DMS 273 (cell line): ENCODE data around the gene LRRC75A.

Experiments
- DNase-seq: peaks from one replicate; lab custom pipeline; 2025; ENCODE audit not compliant: unreplicated experiment; lab: John Stamatoyannopoulos, UW

Gene LRRC75A

DNA sequence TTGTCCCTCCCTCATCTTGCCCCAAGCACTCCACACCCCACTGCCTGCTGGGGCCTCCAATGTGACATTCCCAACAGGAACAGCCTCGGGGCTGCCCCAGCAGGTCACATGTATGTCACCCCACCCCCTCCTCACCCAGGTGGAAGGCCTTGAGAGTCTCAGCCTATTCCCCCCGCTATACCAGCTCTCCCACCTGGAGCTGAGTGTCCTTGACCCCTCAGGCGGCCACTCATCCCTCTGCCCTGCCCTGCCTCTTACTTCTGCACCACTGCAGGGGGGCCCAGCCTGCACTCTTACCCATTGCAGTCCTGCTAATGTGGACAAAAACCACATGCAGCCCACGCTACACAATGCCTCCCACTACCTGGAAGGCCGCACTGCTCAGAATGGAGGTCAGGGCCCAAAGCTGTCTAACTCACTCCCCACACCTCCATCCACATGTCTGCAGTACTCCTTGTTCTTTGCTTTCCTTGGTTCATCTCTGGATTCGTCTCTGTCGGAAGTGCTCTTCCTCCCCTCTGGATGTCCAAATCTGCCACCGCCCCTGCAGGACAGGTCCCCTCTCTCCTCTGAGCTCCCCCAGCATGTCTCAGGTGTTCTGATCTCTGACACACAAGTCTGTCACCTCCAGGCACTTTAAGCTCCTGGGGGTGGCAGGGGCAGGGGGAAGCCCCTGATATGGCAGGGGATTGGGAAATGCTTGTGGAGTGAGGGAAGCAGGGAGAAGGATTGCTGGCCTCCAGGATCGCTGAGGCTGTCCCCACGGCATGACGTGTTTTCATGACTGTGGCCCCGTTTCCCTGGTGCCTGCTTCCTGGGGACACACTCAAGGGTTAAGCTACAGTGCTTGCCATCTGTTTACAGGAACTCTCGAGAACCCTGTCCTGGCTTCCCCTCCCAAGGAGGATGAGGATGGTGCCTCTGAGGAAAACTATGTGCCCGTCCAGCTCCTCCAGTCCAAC, 55.8 kb downstream of the LRRC75A start:
- no peak for DNase-seq

DNA sequence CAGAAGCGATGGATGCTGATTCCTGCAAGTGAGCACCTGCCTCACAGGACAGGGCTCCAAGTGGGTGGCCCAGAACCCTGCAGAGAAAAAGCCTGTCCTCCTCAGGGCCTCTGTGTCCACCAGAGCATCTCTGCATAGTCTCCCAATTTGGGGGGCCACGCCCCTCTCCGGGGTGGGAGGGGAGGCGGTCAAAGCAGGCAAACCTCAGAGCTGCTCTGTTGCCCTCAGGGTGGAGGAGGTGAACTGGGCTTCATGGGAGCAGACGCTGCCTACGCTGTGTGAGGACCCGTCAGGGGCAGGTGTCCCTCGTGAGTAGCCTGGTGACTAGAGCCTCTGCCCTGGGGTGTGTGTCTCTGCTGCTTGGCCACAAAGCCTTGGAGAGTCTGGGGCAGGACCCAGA, 57.3 kb downstream of the LRRC75A start:
- DNase-seq: no peak

DNA sequence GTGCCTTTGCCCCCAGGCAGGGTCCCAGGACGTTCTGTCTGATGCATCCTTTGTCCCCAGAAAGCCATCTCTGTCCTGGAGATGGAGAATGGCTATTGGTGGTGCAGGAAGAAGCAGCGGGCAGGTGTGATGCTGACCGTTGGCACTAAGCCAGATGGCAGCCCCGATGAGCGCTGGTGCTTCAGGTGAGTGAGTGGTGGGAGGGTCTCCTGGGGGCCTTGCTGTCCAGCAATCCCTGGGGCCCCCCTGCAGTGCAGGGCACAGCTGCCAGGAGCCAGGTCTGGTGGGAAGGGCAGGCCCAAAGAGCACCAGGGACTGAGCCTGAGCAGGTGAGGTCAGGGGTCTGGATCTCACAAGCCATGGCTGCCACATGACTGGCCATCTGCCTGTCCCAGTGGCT, 58.5 kb downstream of the LRRC75A start:
- no peak for DNase-seq

DNA sequence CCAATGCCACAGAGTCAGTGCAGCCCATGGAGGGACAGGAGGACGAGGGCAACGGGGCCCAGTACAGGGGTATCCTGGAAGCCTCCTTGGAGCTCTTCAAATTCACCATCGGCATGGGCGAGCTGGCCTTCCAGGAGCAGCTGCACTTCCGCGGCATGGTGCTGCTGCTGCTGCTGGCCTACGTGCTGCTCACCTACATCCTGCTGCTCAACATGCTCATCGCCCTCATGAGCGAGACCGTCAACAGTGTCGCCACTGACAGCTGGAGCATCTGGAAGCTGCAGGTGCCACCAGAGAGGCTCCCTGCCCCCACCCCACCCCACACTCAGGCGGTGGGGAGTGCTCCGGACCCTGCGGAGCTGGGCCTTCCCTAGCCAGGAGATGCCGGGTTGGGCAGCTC, 60.0 kb downstream of the LRRC75A start:
- DNase-seq: no peak

DNA sequence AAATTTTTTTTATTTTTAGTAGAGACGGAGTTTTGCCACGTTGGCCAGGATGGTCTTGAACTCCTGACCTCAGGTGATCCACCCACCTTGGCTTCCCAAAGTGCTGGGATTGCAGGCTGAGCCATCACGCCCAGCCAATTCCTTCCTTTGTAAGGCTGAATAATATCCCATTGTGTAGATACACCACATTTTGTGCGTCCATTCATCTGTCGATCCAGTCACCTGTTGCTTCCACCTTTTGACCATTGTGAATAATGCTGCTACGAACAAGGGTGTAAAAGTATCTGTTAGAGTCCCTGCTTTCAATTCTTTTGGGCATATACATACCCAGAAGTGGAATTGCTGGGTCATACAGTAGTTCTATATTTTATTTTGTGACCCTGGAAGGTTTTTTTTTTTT, 61.3 kb downstream of the LRRC75A start:
- no peak for DNase-seq

DNA sequence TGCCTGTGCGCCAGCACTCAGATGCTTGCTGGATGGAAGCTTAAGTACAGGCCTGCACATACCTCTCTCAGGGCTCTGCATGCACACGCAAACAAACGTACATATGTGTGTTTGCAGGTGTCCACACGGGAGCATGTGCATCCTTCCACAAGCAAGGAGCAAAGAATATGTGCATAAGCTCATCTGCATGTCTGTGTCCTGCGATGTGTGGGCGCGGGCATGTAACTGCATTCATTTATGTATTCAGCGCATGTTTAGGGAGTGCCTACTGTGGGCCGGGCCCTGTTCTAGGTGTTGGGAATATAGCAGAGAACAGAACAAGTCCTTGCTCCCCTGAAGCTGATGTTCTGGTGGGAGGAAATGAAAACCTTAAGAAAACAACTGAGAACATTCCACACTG, 62.9 kb downstream of the LRRC75A start:
- DNase-seq: no peak

DNA sequence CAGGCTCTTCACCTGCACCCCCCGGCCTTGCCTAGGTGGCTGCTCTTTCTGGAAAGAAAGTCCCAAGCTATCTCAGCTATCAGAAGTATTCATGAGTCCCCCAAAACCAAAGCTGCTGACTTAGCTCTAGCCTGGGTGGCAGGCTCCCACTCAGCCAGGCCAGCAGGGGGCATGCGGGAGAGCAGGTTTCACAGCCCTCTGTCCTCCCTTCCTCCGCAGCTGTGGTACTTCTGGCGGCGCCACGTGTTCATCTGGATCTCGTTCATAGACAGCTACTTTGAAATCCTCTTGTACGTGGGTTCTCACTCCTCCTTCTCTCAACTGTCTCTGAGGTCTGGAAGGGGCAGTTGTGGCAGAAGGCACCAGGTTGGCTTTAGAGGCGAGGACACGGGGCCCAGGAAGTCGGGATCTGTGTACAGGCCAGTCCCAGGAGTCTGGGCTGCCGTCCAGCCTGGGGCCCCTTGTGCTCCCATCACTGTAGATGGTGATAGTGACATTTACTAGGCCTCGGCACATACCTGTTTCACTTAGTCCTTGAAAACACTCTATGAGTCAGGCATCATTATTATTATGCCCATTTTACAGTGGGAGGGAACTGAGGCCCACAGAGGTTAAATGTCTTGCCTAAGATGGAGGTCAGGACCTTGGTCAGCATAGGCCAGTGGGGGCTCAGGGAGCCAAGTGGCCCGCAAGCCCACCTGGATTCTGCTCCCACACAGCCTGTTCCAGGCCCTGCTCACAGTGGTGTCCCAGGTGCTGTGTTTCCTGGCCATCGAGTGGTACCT, 63.7 kb downstream of the LRRC75A start:
- DNase-seq: peak; percentile 78

DNA sequence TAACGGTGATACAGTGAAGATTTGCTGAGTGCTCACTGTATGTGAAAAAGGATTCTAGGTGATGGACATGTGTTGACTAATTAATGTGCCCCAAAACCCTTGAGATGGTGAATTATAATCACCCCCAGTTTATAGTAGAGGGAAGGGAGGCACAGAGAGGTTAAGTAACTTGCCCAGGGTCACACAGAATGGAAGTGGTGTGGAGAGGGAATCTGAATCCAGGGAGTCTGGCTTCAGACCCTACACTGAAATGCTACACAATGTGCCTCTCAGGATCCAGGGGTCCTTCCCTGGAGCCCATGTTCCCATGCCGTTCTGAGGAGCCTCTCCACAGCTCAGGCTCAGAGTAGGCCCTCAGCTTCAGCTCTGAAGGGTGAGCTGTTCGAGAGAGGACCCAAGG, 65.0 kb downstream of the LRRC75A start:
- DNase-seq: no peak

DNA sequence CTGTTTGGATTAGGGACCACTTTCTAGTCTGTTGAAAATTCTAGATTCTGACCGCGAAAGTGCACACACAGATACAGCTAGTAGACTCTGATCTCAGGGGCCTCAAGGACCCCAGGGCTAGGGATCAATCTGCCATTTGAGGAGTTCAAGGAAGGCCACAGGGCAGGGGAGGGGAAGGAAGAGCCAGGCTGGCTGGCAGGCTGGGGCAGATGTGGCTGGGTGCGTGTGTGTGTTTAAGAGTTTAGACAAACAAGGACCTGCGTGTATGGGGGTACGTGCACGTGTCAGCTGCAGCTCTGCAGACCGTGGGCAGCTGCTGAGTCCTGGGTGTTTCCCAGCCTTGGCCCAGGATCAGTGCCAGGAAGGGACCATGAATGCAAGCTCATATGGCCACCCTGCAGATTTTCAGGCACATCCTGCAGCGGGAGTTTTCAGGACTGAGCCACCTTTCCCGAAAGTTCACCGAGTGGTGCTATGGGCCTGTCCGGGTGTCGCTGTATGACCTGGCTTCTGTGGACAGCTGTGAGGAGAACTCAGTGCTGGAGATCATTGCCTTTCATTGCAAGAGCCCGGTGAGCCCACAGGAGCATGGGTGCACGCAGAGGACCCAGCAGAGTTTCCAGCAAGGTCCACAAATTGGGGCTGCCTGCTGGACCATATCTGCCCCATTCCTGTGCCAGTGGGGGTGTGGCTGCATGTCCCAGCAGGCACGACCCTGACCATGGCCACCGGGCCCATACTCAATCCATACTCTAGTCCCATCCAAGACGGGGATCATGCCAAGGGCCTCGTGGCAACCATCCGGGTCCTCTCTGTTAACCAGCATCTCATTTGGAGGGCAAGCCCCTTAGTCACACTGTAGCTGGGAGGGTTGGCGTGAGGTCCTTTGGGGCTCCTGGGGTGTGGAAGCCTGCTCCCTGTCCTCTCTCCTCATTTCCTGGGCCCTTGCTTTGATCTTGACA, 66.0 kb downstream of the LRRC75A start:
- DNase-seq: peak; percentile 40

DNA sequence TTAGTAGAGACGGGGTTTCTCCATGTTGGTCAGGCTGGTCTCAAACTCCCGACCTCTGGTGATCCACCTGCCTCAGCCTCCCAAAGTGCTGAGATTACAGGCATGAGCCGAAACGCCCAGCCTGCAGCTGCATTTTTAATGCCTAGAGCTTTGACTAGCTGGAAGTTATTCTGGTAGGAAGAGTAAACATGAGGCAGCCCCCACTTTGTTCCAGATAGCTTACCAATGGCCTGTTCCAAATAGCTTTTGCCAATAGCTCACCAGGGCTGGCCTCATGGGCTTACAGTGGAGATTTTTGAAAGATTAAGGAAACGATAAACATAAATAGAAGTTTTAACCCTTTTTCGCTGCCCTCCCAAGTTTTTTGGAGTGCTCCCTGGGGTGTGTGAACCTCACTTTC, 66.8 kb downstream of the LRRC75A start:
- no peak for DNase-seq

DNA sequence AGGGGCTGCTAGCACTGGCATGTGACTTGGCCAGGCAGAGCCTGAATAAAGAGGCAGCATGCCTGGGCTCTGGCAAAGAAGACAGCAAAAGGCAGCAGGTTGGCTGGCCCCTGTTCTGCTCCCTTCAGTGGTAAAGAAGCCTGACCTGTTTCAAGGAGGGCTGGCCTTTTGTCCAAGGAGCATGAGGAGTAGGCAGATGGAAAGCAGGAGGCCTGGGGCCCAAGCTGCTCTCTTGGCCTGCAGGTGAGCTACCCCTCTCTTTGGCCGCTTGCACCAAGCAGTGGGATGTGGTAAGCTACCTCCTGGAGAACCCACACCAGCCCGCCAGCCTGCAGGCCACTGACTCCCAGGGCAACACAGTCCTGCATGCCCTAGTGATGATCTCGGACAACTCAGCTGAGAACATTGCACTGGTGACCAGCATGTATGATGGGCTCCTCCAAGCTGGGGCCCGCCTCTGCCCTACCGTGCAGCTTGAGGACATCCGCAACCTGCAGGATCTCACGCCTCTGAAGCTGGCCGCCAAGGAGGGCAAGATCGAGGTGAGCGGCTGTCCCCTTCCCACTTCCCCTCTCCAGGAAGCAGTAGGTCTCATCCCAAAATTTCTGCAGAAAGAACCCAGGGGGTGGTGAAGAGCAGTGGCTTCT, 68.6 kb downstream of the LRRC75A start:
- DNase-seq: no peak

DNA sequence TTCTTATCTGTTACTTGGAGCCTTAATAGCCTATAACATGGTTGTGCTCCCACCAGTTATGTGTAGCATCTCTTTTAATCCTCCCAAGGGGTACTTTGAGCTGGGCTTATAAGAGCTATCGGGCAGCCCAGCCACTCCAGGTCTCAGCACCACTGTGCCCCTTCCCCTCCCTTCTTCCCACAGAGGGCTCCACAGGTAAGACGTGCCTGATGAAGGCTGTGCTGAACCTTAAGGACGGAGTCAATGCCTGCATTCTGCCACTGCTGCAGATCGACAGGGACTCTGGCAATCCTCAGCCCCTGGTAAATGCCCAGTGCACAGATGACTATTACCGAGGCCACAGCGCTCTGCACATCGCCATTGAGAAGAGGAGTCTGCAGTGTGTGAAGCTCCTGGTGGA, 69.6 kb downstream of the LRRC75A start:
- DNase-seq: no peak

DNA sequence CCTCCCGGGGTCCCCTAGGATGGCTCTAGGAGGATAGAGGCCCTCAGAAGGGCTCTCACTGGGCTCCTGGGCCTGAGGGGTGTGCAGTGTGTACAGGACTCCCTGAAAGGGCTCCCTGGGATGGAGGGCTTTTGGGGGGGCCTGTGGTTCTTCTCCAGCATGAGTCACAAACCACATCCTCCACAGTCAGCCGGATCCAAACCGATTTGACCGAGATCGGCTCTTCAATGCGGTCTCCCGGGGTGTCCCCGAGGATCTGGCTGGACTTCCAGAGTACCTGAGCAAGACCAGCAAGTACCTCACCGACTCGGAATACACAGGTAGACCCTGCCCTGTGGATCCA, 72.1 kb downstream of the LRRC75A start:
- no peak for DNase-seq

DNA sequence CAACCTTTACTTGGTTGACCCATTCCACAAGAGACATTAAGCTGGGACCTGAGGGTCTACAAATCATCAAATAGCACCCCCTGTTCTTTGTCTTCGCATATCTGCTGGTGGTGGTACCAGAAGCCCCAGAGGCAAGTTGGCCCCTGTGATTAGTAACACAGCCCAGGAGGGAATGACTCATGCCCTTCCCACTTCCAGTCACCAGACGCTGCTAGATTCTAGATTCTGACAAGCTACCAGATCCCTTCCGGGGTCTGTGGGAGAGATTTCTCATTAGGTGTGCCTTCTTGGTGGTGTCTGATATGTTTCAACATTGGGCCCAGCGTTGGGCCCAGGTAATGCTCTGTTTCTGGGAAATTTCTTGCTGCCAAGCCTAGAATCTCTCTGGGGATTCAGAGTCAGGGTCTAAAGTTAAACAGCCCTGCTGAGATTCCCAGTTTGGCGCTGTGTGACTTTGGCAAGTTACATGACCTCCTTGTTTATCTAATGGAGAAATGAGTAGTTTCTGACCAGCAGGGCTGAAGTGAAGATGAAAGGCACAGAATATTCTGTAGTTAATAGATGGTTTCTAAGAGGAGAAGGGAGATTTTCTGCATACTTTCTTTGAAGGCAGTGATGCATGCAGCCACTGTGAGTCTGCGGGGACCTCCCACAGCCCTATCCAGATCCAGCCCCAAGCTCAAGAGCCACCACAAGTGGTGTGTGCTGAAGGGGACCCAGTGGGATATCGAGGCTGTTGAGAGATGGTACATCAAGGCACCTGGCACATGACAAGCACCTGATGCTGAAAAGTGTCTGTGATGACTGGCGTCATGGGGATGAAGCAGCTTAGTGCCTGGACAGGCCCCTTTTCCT, 72.7 kb downstream of the LRRC75A start:
- DNase-seq: peak; percentile 52

DNA sequence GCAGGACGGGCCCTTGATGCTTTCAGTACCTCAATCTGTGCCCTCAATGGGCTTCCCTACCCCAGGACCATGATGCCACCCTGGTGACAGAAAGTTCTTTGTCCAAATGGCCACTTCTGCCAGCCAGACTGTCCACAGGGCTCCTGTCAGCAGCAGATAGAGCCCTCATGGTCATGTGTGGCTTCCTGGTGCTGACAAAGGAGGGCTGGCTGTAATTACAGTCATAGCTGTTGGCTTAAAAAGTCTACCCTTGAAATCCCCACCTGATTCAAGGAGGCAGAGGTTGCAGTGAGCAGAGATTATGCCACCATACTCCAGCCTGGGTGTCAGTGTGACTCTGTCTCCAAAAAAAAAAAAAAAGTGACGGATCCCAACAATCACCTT, 73.3 kb downstream of the LRRC75A start:
- no peak for DNase-seq

DNA sequence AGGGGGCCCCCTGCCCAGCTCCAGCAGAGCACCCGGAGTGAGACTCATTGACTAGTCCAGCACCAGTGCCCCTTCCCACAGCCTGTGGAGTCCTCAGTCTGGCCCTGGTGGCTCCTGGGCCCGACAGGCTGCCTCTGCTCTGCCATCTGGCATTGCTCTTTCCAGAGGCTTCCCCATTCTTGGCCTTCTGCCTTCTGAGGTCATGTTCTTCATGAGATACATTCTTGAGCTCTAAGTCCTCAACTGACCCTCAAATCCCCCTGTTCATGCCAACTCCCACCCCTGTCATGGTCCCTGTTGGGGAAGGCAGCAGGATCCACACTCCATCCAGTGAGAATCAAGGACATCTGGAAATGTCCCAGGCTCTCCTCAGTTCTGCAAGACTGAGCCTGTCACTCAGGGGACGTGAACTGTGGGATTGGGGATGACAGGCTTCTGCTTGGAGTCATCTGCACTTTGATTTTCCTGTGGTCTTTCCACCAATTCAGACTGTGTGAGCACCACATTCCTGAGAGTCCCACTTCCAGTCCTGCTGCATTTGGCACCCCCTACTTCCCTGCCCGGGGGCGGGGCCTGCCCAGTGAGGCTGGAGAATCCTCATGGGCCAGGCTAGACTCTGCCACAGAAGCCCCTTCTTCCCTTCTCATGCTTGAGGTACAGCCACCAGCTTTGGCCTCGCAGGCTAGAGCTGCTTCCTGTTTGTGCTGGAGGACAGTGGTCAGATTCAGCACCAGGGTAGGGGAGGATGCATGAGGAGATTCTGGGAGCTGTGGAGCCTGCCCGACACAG, 73.9 kb downstream of the LRRC75A start:
- DNase-seq: peak; percentile 69

DNA sequence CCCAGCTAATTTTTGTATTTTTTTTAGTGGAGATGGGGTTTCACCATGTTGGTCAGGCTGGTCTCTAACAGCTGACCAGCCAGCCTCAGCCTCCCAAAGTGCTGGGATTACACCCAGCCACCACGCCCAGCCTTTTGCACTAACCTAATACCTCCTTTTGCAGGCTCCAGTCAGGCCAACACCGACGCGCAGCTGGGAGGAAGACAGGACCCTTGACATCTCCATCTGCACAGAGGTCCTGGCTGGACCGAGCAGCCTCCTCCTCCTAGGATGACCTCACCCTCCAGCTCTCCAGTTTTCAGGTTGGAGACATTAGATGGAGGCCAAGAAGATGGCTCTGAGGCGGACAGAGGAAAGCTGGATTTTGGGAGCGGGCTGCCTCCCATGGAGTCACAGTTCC, 74.6 kb downstream of the LRRC75A start:
- DNase-seq: no peak

DNA sequence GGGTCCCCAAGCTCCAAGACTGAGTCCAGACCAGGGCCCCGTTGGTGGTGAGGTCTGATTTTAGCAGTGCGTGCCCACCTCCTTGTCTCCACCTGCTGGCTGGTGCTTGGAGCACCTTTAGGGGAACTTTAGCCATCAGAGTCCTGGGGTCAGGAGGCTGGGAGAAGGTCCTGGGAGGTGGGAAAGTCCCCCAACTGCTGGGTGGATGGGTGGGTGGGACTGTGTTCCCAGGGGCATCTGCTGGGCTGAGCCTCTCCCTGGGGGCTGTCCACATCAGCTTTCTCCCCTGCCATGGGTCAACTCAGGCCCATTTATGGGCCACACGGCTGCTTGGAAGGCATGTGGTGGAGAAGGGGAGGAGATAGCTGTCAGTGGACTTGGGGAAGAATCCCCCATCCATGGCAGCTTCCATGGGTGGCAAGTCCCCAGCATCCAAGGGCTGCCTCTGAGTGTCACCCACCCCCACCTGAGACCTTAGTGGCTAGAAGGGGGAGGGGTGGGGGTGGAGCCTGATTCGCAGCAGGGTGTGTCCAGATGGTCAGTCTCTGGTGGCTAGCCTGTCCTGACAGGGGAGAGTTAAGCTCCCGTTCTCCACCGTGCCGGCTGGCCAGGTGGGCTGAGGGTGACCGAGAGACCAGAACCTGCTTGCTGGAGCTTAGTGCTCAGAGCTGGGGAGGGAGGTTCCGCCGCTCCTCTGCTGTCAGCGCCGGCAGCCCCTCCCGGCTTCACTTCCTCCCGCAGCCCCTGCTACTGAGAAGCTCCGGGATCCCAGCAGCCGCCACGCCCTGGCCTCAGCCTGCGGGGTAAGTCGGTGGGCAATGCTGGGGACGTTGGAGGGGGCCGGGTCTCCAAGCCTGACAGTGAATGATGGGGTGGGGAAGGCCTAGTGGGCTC, 76.7 kb downstream of the LRRC75A start, which contains the start of gene TRPV2:
TSS of gene TRPV2 (plus strand) at position 541 of the 894 bp plus-strand sequence. CDS start 2,098 bp downstream, outside the sequence.
- peak; percentile 44 for DNase-seq
